ENCODE results near the gene MINDY4. TPM values are rescaled to one million over a fixed set of nuclear protein-coding genes. Genes with fewer than 3 reads are reported as not detected.

MINDY4 gene
- total and polyA plus RNA-seq, 10 of the 15 experiments (the other 5 are each of a cell fraction or from before 2014, with no cell fraction given): 0.10 to 0.90 (median 0.40) TPM

DNA sequence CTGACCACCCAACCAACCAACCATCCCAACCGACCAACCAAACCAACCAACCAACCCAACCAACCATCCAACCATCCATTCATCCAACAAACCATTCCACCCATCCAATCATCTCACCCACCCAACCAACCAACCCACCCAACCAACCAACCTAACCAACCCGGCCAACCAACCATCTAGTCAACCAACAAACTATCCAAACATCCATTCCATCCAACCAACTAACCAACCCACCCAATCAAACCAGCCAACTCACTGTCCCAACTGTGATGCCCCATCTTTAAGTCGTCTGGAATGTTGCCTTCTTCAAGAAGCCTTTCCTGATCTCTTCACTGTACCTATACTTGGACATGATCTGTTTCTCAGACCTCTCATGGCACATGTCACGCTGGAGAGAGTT lies 31.6 kb downstream of the MINDY4 start:
- Histone ChIP-seq H3K79me2 (ENCODE audit: control insufficient read depth, insufficient read depth, low read length) (no peaks in the 10 kb centered on the region), H3K9me3 (replicated peaks; ENCODE audit: control insufficient read depth, insufficient read depth, low read length) (no peaks in the 10 kb centered on the region), H2AFZ (ENCODE audit: control insufficient read depth, low read depth, low read length) (no peak overlapping the region), H3K36me3 (ENCODE audit: control insufficient read depth in 2 of 2, insufficient read depth in 2 of 2, low read length in 1 of 2) (no peaks in the 10 kb centered on the region), H4K20me1 (ENCODE audit: control insufficient read depth, insufficient read depth) (no peaks in the 10 kb centered on the region), H3K9ac (ENCODE audit: control insufficient read depth, insufficient read depth, low read length) (no peak overlapping the region), H3K27ac (ENCODE audit: control insufficient read depth, insufficient read depth) (no peak overlapping the region), H3K4me3 (no peak overlapping the region), H3K4me2 (ENCODE audit: control insufficient read depth, insufficient read depth) (no peak overlapping the region), H3K27me3 (replicated peaks in 1 of 2; ENCODE audit: control insufficient read depth in 2 of 2, insufficient read depth in 2 of 2, low read length in 1 of 2) (no peaks in the 10 kb centered on the region), H3K4me1 (ENCODE audit: control insufficient read depth, insufficient read depth, low read length) (peaks cover 18% of the 10 kb centered on the region)
- no TSS peak for BruUV-seq (replicated peaks)
- in situ Hi-C loops (cut with MboI): loop anchor here (5.0 kb wide), 2 partner anchors 174 to 319 kb away; no protein-coding TSS in a partner anchor
- 71% methylated on average over 4 of the region's 4 CpGs for WGBS (ENCODE audit: insufficient coverage, insufficient replicate concordance, low lambda C conversion rate, missing lambda C conversion rate)
- SMC1A ChIA-PET (ENCODE audit: uncharacterized antibody, unreplicated experiment): interaction anchor here (0.9 to 1.4 kb wide), 2 partner anchors 13 to 171 kb away, joined by 3 to 4 read pairs; no protein-coding TSS in a partner anchor
- intact Hi-C loops (cut with micrococcal nuclease; ENCODE audit: unreplicated experiment): no loop called here
- no peak for FAIRE-seq
- POLR2A ChIA-PET: no interaction called here
- no peak for ATAC-seq
- CTCF ChIA-PET: interaction anchor here (2.0 to 5.2 kb wide), 2 partner anchors 136 to 320 kb away, joined by 7 to 35 read pairs; no protein-coding TSS in a partner anchor
- DNase-seq (ENCODE audit: low read depth, low spot score): no peak
- RAD21 ChIA-PET (ENCODE audit: unreplicated experiment): no interaction called here
- TF ChIP-seq, protein P1, sequence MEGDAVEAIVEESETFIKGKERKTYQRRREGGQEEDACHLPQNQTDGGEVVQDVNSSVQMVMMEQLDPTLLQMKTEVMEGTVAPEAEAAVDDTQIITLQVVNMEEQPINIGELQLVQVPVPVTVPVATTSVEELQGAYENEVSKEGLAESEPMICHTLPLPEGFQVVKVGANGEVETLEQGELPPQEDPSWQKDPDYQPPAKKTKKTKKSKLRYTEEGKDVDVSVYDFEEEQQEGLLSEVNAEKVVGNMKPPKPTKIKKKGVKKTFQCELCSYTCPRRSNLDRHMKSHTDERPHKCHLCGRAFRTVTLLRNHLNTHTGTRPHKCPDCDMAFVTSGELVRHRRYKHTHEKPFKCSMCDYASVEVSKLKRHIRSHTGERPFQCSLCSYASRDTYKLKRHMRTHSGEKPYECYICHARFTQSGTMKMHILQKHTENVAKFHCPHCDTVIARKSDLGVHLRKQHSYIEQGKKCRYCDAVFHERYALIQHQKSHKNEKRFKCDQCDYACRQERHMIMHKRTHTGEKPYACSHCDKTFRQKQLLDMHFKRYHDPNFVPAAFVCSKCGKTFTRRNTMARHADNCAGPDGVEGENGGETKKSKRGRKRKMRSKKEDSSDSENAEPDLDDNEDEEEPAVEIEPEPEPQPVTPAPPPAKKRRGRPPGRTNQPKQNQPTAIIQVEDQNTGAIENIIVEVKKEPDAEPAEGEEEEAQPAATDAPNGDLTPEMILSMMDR (IDR thresholded peaks at IDR 0.05 in 2 of 3, conservative IDR thresholded peaks at IDR 0.05 in 1 of 3; ENCODE audit: control insufficient read depth in 2 of 3, extremely low read depth in 1 of 3, insufficient read depth in 1 of 3, low read depth in 3 of 3, low read length in 3 of 3): no peak
- TF ChIP-seq RCOR1 (conservative IDR thresholded peaks at IDR 0.05; ENCODE audit: low read depth, low read length) (no peak), ZBED1 (IDR thresholded peaks at IDR 0.05; ENCODE audit: borderline replicate concordance) (no peak), PAX5 (IDR thresholded peaks at IDR 0.05; ENCODE audit: borderline replicate concordance, low read depth, low read length) (no peak), YBX1 (IDR thresholded peaks at IDR 0.05) (no peak), HDGF (IDR thresholded peaks at IDR 0.05) (no peak), POLR2AphosphoS5 (IDR thresholded peaks at IDR 0.05; ENCODE audit: low read length) (no peak), CHD1 (IDR thresholded peaks at IDR 0.05; ENCODE audit: low read depth, low read length) (no peak), IKZF2 (IDR thresholded peaks at IDR 0.05) (no peak), GATAD2B (conservative IDR thresholded peaks at IDR 0.05; ENCODE audit: low read depth) (no peak), NFIC (IDR thresholded peaks at IDR 0.05; ENCODE audit: low read depth, low read length) (no peak), SMARCA5 (IDR thresholded peaks at IDR 0.05) (no peak)
- TF ChIP-seq, protein P2, sequence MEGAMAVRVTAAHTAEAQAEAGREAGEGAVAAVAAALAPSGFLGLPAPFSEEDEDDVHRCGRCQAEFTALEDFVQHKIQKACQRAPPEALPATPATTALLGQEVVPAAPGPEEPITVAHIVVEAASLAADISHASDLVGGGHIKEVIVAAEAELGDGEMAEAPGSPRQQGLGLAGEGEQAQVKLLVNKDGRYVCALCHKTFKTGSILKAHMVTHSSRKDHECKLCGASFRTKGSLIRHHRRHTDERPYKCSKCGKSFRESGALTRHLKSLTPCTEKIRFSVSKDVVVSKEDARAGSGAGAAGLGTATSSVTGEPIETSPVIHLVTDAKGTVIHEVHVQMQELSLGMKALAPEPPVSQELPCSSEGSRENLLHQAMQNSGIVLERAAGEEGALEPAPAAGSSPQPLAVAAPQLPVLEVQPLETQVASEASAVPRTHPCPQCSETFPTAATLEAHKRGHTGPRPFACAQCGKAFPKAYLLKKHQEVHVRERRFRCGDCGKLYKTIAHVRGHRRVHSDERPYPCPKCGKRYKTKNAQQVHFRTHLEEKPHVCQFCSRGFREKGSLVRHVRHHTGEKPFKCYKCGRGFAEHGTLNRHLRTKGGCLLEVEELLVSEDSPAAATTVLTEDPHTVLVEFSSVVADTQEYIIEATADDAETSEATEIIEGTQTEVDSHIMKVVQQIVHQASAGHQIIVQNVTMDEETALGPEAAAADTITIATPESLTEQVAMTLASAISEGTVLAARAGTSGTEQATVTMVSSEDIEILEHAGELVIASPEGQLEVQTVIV (IDR thresholded peaks at IDR 0.05; ENCODE audit: borderline replicate concordance, partially characterized antibody): no peak
- TF ChIP-seq, protein P3, sequence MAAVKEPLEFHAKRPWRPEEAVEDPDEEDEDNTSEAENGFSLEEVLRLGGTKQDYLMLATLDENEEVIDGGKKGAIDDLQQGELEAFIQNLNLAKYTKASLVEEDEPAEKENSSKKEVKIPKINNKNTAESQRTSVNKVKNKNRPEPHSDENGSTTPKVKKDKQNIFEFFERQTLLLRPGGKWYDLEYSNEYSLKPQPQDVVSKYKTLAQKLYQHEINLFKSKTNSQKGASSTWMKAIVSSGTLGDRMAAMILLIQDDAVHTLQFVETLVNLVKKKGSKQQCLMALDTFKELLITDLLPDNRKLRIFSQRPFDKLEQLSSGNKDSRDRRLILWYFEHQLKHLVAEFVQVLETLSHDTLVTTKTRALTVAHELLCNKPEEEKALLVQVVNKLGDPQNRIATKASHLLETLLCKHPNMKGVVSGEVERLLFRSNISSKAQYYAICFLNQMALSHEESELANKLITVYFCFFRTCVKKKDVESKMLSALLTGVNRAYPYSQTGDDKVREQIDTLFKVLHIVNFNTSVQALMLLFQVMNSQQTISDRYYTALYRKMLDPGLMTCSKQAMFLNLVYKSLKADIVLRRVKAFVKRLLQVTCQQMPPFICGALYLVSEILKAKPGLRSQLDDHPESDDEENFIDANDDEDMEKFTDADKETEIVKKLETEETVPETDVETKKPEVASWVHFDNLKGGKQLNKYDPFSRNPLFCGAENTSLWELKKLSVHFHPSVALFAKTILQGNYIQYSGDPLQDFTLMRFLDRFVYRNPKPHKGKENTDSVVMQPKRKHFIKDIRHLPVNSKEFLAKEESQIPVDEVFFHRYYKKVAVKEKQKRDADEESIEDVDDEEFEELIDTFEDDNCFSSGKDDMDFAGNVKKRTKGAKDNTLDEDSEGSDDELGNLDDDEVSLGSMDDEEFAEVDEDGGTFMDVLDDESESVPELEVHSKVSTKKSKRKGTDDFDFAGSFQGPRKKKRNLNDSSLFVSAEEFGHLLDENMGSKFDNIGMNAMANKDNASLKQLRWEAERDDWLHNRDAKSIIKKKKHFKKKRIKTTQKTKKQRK (IDR thresholded peaks at IDR 0.05; ENCODE audit: low read depth, low read length): no peak
- TF ChIP-seq, protein P4, sequence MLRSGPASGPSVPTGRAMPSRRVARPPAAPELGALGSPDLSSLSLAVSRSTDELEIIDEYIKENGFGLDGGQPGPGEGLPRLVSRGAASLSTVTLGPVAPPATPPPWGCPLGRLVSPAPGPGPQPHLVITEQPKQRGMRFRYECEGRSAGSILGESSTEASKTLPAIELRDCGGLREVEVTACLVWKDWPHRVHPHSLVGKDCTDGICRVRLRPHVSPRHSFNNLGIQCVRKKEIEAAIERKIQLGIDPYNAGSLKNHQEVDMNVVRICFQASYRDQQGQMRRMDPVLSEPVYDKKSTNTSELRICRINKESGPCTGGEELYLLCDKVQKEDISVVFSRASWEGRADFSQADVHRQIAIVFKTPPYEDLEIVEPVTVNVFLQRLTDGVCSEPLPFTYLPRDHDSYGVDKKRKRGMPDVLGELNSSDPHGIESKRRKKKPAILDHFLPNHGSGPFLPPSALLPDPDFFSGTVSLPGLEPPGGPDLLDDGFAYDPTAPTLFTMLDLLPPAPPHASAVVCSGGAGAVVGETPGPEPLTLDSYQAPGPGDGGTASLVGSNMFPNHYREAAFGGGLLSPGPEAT (IDR thresholded peaks at IDR 0.05; ENCODE audit: low read depth): no peak
